A673 (cell line): ENCODE data around the gene DNMT3B.

ENCODE experiments used
- CTCF ChIP-seq: fragments of 300-800, 200-600 bp; sonication (generic); conservative IDR thresholded peaks from 2 replicates; pipeline ENCODE4 v1.5.1; 2017; ENCODE audit warnings: low read depth, mild to moderate bottlenecking, antibody characterized with exemption, low read length, moderate library complexity, mixed read lengths
- EZH2 ChIP-seq: fragments of 200-600 bp; sonication (generic); IDR thresholded peaks from 2 replicates; pipeline ENCODE4 v1.6.1; 2017; ENCODE audit warnings: borderline replicate concordance, low read depth, mild to moderate bottlenecking, mixed read lengths, antibody characterized with exemption, low read length; ENCODE audit not compliant: poor library complexity, severe bottlenecking

- TF ChIP-seq CTCF (no peak), EZH2 (no peak)
These were observed 47.7 kb downstream of the DNMT3B start for GRCh38 chr20:32809907-32810306.
